Stimulated activated CD8-positive, alpha-beta memory T cell treated with anti-CD3 and anti-CD28 coated beads, Interleukin-12 subunit alpha, Interleukin-12 subunit beta, amount 100 ng/mL, for 1 hour (primary cell): ENCODE results near the gene TRIM62.
"Not testable (repeated sequence)": the region's sequence is repeated elsewhere in the genome, so short reads cannot be mapped to it uniquely, and the experiment has no call there.

Experiments used
- DNase-seq: peaks from one replicate; pipeline ENCODE4 v3.0.0-alpha.2; 2020; ENCODE audit warnings: low read depth

The TRIM62 gene

DNA sequence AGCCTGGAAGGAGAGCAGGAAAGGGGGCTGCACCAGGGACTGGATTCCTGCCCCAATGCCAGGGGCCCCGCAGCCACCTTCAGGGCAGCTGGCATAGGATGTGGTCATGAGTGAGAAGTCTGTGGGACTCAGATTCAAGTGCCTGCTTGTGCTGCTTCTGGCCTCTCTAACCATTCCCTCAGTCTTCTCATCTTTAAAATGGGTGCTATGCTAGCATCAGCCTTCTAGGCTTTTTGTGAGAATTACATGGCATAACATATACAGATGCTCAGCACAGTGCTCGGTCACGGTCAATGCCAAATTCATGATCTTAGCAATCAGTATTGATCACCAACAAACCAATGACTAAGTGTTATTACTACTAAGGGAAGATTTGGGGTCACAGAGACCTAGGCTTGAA lies 23.5 kb downstream of the TRIM62 start:
- no peak for DNase-seq

DNA sequence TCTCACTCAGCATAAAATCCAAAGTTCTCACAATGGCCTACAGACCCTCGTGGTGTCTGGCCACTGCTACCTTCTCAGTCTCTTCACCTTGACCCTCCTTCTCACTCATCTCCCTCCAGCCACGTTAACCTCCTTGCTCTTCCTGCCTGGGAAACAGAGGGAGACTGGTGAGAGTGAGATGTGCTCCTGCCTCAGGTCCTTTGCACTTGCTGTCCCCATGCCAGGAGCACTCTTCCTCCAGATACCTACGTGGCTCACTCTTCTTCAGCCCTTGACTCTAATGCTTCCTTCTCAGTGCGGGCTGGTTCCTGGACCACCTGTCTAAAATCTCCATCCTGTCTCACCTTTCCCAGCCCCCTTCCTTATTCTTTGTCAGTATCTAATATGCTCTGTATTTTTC lies 24.7 kb downstream of the TRIM62 start:
- no peak for DNase-seq

DNA sequence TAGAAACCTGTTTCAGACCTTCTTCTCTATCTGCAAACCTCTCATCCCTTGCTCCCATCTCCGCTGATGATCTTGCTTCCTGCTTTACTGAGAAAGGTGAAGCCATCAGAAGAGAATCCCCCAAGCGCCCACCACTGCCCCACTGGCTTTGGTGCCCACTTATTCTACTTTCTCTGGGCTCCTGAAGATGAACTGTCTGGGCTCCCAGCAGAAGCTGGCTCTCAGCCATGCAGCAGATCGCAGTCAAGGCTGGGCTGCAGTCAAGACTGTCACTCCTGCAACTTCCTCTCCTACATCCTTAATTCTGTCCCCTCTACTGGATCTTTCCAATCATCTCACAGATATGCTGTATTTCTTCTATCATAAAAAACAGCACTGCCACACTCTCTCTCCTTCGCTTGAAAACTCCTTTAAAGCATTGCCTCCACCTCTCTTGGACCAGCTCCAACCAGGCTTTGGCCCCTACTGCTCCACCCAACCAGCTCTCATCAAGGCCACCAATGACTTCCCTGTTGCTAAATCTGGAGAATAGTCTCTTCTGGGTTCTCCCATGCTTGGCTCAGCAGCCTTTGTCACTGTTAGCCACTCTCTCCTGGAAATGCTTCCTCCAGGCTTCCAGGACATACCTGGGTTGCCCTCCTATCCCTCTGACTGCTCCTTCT lies 25.8 kb downstream of the TRIM62 start:
- DNase-seq: no peak

GRCh38 chr1:33153650-33154049 lies 28.2 kb downstream of the TRIM62 start:
- DNase-seq: no peak

DNA sequence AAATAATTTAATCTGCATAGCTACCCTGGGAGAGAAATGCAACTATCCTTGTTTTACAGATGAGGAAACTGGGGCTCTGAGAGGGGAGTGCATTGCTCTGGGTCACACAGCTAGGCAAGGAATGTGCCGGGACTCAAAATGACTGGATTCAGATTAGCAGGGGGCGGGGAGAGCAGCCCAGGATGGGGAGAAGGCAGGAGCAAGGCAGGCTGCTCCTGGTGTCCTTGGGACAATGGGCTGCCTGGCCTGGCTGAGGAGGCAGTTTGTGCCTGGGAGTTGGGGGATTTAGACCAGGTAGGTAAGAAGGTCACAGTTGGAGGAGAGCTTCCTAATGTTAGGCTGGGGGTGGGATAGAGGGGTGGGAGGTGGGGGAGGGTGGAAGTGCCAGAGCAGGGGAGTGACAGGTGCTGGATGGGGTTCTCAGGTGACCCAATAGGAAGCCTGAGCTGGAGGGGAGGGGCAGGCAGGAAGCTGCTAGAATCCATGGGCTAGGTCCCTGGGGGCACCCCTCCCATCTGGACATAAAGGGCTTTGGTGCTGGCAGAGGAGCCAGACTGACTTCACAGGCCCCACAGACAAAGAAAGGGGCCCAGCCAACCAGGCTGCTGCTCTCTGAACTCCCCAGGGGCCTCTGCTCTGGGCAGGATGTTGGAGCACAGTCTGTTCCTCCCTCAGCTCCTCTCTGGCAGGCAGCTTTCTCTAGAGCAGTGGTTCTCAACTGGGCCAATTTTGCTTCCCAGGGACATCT lies 29.0 kb downstream of the TRIM62 start:
- DNase-seq: no peak

DNA sequence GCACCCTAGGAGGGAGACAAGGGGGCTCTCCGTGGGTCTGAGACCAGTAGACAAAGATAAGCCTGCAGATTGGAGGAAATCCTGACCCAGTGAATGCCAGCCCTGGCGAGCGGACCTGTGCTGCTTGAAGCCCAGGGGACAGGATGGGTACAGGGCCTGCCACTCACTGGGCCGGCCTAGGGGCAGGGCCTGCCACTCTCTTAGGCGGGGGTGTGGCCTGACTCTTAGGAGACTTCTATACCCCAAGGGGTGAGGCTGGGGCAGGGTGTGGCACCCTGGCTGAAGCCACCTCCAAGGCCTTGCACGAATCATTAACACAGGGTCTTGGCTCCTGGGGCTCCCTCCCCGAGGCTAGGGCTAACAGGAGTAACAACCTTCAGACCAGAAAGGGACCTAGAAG lies 30.7 kb downstream of the TRIM62 start:
- no peak for DNase-seq

- no peak for DNase-seq
These were observed 31.3 kb downstream of the TRIM62 start for GRCh38 chr1:33150522-33150921.

GRCh38 chr1:33149453-33150190 lies 32.2 kb downstream of the TRIM62 start:
- DNase-seq: no peak

DNA sequence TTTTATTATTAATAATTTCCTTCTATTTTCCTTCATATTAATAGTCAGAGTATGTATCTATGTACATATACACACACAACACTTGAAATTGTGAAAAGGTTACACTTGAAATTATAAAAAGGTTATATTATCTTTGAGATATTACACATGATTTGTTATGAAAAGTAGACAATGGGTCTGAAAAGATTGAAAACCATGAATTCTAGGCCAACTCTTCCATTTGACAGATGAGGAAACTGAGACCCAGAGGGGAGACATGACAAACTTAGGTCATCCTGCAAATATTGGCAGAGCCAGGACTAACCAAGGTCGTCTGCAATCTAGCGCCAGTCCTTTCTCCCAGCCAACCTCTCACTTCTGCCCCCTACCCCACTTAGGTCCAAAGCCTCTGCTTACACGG lies 33.2 kb downstream of the TRIM62 start:
- no peak for DNase-seq

DNA sequence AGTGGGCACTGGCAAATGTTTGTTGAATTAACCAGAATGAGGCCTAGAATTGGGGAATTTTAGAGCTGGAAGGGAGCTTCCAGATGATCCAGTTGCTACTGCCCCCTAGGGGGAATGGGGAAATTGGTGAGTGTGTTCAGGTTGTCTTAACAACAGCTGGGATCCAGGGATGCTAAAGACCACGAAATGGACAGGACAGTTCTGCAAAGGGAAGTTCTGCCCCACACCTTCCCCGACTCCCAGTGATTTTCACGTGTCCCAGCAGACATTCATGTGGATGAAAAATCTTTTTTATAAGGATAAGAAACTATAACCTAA lies 33.9 kb downstream of the TRIM62 start:
- no peak for DNase-seq

DNA sequence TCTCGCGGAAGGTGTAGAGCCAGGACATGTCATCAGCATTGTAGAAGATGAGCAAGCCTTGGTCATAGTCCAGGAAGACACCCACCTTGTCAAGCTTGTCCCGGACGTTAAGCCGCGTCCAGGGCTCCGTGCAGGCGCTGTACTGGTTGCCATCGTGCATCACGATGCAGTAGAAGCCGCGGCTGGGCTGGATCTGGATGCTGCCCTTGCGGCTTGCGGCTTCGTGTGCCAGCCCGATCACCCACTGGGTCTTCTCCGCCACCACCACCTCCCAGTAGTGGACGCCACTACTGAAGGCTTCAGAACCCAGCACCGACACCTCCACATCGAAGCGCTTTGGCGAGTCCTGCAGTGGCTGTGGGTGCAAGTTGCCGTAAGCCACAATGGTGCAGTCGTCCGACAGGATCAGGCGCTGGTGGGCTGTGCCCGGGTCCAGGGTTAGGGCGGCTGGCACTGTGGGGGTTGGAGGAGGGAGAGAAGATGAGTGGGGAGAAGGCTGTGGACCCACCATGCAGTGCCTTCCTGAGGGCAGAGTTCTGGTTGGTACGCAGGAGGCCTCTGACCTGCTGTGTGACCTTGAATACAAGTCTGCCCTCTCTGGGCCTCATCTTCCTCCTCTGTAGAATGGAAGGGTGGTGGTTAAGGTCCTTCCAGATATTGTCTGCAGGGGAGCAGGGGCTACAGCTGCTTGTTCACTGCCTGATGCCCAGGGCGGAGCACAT lies 34.4 kb downstream of the TRIM62 start:
- no peak for DNase-seq

- no peak for DNase-seq
These were observed 35.8 kb downstream of the TRIM62 start for GRCh38 chr1:33146003-33146402.

DNA sequence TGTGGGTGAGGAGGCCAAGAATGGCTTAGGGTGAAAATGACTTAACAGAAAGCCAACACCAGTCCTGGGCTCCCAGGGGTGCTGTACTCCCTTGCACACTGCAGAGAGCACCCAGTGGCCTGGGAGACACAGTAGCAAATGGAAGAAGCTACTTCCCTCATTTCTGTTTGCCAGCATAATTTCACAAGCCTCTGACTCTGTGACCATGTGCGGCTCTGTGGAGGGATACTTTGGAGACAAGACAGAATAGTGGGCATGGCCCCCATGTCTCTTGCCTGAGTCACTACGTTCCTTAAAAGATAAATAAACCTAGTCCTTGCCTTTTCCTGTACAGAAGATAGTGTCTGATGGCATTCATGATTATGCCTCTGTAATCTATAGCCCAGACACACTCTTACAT lies 38.1 kb downstream of the TRIM62 start:
- no peak for DNase-seq

GRCh38 chr1:33143176-33143575 lies 38.7 kb downstream of the TRIM62 start:
- no peak for DNase-seq

GRCh38 chr1:33142483-33143064 lies 39.3 kb downstream of the TRIM62 start:
- DNase-seq: no peak

GRCh38 chr1:33141781-33142180 lies 40.1 kb downstream of the TRIM62 start:
- DNase-seq: no peak

GRCh38 chr1:33141216-33141615 lies 40.6 kb downstream of the TRIM62 start:
- DNase-seq: no peak

- DNase-seq: no peak
These were observed 41.4 kb downstream of the TRIM62 start for GRCh38 chr1:33140153-33141149.

DNA sequence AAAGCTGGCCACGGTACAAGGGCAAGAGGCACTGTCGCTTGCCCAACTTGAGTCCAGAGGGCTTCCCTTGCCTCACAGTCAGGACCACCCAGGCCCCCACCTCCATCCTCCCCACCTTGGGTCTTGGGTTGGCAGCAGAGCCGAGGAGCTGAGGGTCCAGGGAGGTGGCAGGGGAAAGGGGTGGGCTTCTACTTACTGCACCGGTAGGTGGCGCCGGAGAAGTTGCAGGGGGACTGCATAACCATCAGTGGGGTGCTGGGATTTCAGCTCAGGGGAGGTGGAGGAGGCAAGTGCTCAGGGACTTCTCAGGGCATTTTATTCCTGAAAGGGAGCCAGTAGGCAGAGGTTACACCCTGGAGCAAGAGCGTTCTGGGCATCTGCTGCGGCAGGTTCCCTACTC lies 44.0 kb downstream of the TRIM62 start:
- peak; percentile 8 for DNase-seq

DNA sequence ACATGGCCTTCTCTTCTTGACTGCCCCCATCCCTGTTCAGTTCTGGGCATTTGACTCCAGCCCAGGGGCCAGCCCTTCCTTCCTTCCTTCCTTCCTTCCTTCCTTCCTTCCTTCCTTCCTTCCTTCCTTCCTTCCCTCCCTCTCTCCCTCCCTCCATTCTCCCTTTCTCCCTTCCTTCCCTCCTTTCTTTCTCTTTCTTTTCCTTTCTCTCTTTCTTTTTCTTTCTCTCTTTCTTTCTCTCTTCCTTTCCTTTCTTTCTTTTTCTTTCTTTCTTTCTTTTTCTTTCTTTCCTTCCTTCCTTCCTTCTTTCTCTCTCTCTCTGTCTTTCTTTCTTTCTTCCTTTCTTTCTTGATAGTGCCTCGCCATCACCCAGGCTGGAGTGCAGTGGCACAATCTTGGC lies 45.8 kb downstream of the TRIM62 start:
- not testable (repeated sequence) for DNase-seq

GRCh38 chr1:33133478-33134105 lies 48.3 kb downstream of the TRIM62 start:
- no peak for DNase-seq
